Naive thymus-derived CD8-positive, alpha-beta T cell (primary cell): ENCODE measurements around the gene PROM1. TPM values are rescaled to one million over a fixed set of nuclear protein-coding genes. Genes with fewer than 3 reads are reported as not detected.

Experiments
- ATAC-seq, 2 donors: fragments of 150-1000 bp; cut with Tn5 transposase in 1 of 2; sonication (Bioruptor Pico), chemical (Tn5 transposase) in 1 of 2; 1 replicate in 1 of 2; 2 replicates in 1 of 2; pipeline ENCODE4 v1.10.0; 2021; ENCODE audit warnings: mild to moderate bottlenecking in 2 of 2, moderate library complexity in 2 of 2
- POLR2A ChIA-PET: fragments of 350-600 bp; sonication (Branson Sonifier 250); formaldehyde crosslinking; loops from one replicate; lab custom pipeline; 2021; ENCODE audit warnings: antibody characterized with exemption; lab: Charles Lee
- DNase-seq, 10 donors: peaks; one replicate each; pipeline versions ENCODE4 v3.0.0 to v3.0.0-alpha.2; 2020 to 2022
- H3K27ac Mint-ChIP-seq, 10 donors: one replicate each; pipeline ENCODE4 v1.8.0; 2020 to 2022; ENCODE audit warnings: mild to moderate bottlenecking in 10 of 10, mixed read lengths in 10 of 10, moderate library complexity in 4 of 10, inconsistent platforms in 1 of 10
- H3K27me3 Mint-ChIP-seq, 5 donors: one replicate each; pipeline ENCODE4 v1.8.0; 2021 to 2022; ENCODE audit warnings: mixed read lengths in 5 of 5
- H3K36me3 Mint-ChIP-seq, 3 donors: one replicate each; pipeline ENCODE4 v1.8.0; 2020 to 2022; ENCODE audit warnings: mixed read lengths in 3 of 3, mild to moderate bottlenecking in 2 of 3, inconsistent platforms in 1 of 3
- H3K4me1 Mint-ChIP-seq, 4 donors: one replicate each; pipeline ENCODE4 v1.8.0; 2021 to 2022; ENCODE audit warnings: mixed read lengths in 4 of 4
- H3K4me3 Mint-ChIP-seq, 10 donors: one replicate each; pipeline ENCODE4 v1.8.0; 2020 to 2022; ENCODE audit warnings: mild to moderate bottlenecking in 10 of 10, mixed read lengths in 10 of 10, moderate library complexity in 6 of 10, inconsistent platforms in 1 of 10
- H3K9me3 Mint-ChIP-seq, 9 donors: one replicate each; pipeline ENCODE4 v1.8.0; 2020 to 2022; ENCODE audit warnings: mixed read lengths in 9 of 9, mild to moderate bottlenecking in 3 of 9, inconsistent platforms in 1 of 9, moderate library complexity in 1 of 9
- polyA plus RNA-seq, 3 donors: library from polyadenylated mRNA; unstranded; fragments of 300-500 nt; fragmentation: Illumina TruSeq; gene quantifications; one replicate each; pipeline ENCODE4 v1.2.3, GENCODE V29; 2021
- total RNA-seq, 8 experiments: library from RNA in 2 of 8; stranded (reverse) in 2 of 8; gene quantifications; one replicate each; pipeline ENCODE4 v1.2.3 and lab custom pipeline; 2021 to 2026

PROM1 gene
- total and polyA plus RNA-seq, 5 experiments from 2014 or later, result not detected

- POLR2A ChIA-PET, result no interaction called here
- Mint-ChIP-seq H3K4me1 (peaks cover 0 to 3% (median 0%) of the 10 kb centered on the region in 4 donors), H3K27me3 (peaks cover 0 to 11% (median 2%) of the 10 kb centered on the region in 5 donors), H3K4me3 (no peak overlapping the region), H3K9me3 (no peaks in the 10 kb centered on the region), H3K27ac (no peak overlapping the region), H3K36me3 (no peaks in the 10 kb centered on the region)
- DNase-seq, result no peak
- no peak for ATAC-seq
These were observed 74.7 kb downstream of the PROM1 start for GRCh38 chr4:16009153-16009552.

- Mint-ChIP-seq H3K9me3 (no peaks in the 10 kb centered on the region), H3K27me3 (peaks cover 0 to 11% (median 2%) of the 10 kb centered on the region in 5 donors), H3K27ac (peak overlapping the region in 1 of 10 donors; percentile 31), H3K4me3 (no peak overlapping the region), H3K36me3 (no peaks in the 10 kb centered on the region), H3K4me1 (peaks cover 0 to 3% (median 0%) of the 10 kb centered on the region in 4 donors)
- DNase-seq (no peak), ATAC-seq (no peak)
- POLR2A ChIA-PET, result no interaction called here
These were observed 76.2 kb downstream of the PROM1 start for GRCh38 chr4:16007471-16008095.

GRCh38 chr4:16006771-16007446 lies 76.9 kb downstream of the PROM1 start:
- Mint-ChIP-seq H3K4me3 (no peak overlapping the region), H3K27me3 (peaks cover 0 to 10% (median 2%) of the 10 kb centered on the region in 5 donors), H3K27ac (no peak overlapping the region), H3K36me3 (no peaks in the 10 kb centered on the region), H3K9me3 (no peaks in the 10 kb centered on the region), H3K4me1 (peaks cover 0 to 3% (median 0%) of the 10 kb centered on the region in 4 donors)
- ATAC-seq, result no peak
- DNase-seq, result no peak
- POLR2A ChIA-PET, result no interaction called here

- Mint-ChIP-seq H3K36me3 (no peaks in the 10 kb centered on the region), H3K4me1 (peaks cover 0 to 3% (median 0%) of the 10 kb centered on the region in 4 donors), H3K9me3 (no peaks in the 10 kb centered on the region), H3K4me3 (no peak overlapping the region), H3K27me3 (peaks cover 0 to 10% (median 2%) of the 10 kb centered on the region in 5 donors), H3K27ac (peak overlapping the region in 1 of 10 donors; percentile 1)
- ATAC-seq (no peak), DNase-seq (no peak)
- POLR2A ChIA-PET, result interaction anchor here (1.0 kb wide), 1 partner anchor 43 kb away, joined by 3 read pairs; no protein-coding TSS in a partner anchor
These were observed 78.1 kb downstream of the PROM1 start for GRCh38 chr4:16005676-16006075.

GRCh38 chr4:16001484-16001858 lies 82.4 kb downstream of the PROM1 start:
- no peak overlapping the region for H3K4me3 Mint-ChIP-seq
- peaks cover 0 to 3% (median 0%) of the 10 kb centered on the region in 4 donors for H3K4me1 Mint-ChIP-seq
- no peaks in the 10 kb centered on the region for H3K36me3 Mint-ChIP-seq
- DNase-seq, result peak in 9 of 10 donors; percentile 13 to 74 (median 53)
- POLR2A ChIA-PET, result interaction anchor here (1.1 to 1.6 kb wide), 2 partner anchors 39 to 119 kb away, joined by 3 to 7 read pairs; partner anchors contain the start of gene FGFBP2
- H3K27me3 Mint-ChIP-seq, result peaks cover 0 to 6% (median 0%) of the 10 kb centered on the region in 5 donors
- peak; percentile 84 to 91 for ATAC-seq
- no peaks in the 10 kb centered on the region for H3K9me3 Mint-ChIP-seq
- H3K27ac Mint-ChIP-seq, result no peak overlapping the region

- no peak overlapping the region for H3K4me3 Mint-ChIP-seq
- H3K27me3 Mint-ChIP-seq, result peaks cover 0 to 3% (median 0%) of the 10 kb centered on the region in 5 donors
- DNase-seq (no peak), ATAC-seq (no peak)
- POLR2A ChIA-PET, result interaction anchor here (1.1 to 1.6 kb wide), 2 partner anchors 38 to 118 kb away, joined by 3 to 7 read pairs; partner anchors contain the start of gene FGFBP2
- peaks cover 0 to 3% (median 0%) of the 10 kb centered on the region in 4 donors for H3K4me1 Mint-ChIP-seq
- H3K36me3 Mint-ChIP-seq, result no peaks in the 10 kb centered on the region
- no peaks in the 10 kb centered on the region for H3K9me3 Mint-ChIP-seq
- H3K27ac Mint-ChIP-seq, result no peak overlapping the region
These were observed 82.9 kb downstream of the PROM1 start for GRCh38 chr4:16000708-16001483.

GRCh38 chr4:15996773-15997172 lies 87.0 kb downstream of the PROM1 start:
- Mint-ChIP-seq H3K4me1 (peaks cover 0 to 6% (median 5%) of the 10 kb centered on the region in 4 donors), H3K36me3 (no peaks in the 10 kb centered on the region), H3K27me3 (peaks cover 0 to 3% (median 1%) of the 10 kb centered on the region in 5 donors), H3K4me3 (no peak overlapping the region), H3K27ac (no peak overlapping the region), H3K9me3 (no peaks in the 10 kb centered on the region)
- POLR2A ChIA-PET, result no interaction called here
- DNase-seq (no peak), ATAC-seq (no peak)

GRCh38 chr4:15995826-15996225 lies 88.0 kb downstream of the PROM1 start:
- peak overlapping the region in 1 of 10 donors; percentile 49 for H3K27ac Mint-ChIP-seq
- H3K9me3 Mint-ChIP-seq, result no peaks in the 10 kb centered on the region

GRCh38 chr4:15992167-15992485 lies 91.7 kb downstream of the PROM1 start:
- H3K27me3 Mint-ChIP-seq, result peaks cover 4 to 13% (median 10%) of the 10 kb centered on the region in 5 donors
- no peaks in the 10 kb centered on the region for H3K9me3 Mint-ChIP-seq
- H3K4me1 Mint-ChIP-seq, result peaks cover 2 to 8% (median 7%) of the 10 kb centered on the region in 4 donors
- DNase-seq, result no peak
- no peak for ATAC-seq
- H3K27ac Mint-ChIP-seq, result peak overlapping the region in 1 of 10 donors; percentile 57
- POLR2A ChIA-PET, result no interaction called here
- no peaks in the 10 kb centered on the region for H3K36me3 Mint-ChIP-seq
- peak overlapping the region in 1 of 10 donors; percentile 28 for H3K4me3 Mint-ChIP-seq

More at GRCh38 chr4:15995826-15996225, 88.0 kb downstream of the PROM1 start:
- POLR2A ChIA-PET, result interaction anchor here (0.8 kb wide), 1 partner anchor 32 kb away, joined by 3 read pairs; no protein-coding TSS in a partner anchor
- no peak for ATAC-seq
- DNase-seq, result no peak
- Mint-ChIP-seq H3K36me3 (no peaks in the 10 kb centered on the region), H3K4me3 (no peak overlapping the region), H3K4me1 (peaks cover 0 to 8% (median 6%) of the 10 kb centered on the region in 4 donors), H3K27me3 (peaks cover 0 to 3% (median 1%) of the 10 kb centered on the region in 5 donors)

GRCh38 chr4:15990570-15991285 lies 93.1 kb downstream of the PROM1 start:
- Mint-ChIP-seq H3K36me3 (no peaks in the 10 kb centered on the region), H3K27ac (no peak overlapping the region), H3K27me3 (peaks cover 4 to 13% (median 10%) of the 10 kb centered on the region in 5 donors), H3K4me1 (peaks cover 2 to 8% (median 7%) of the 10 kb centered on the region in 4 donors), H3K9me3 (no peaks in the 10 kb centered on the region), H3K4me3 (no peak overlapping the region)
- POLR2A ChIA-PET, result no interaction called here
- DNase-seq (no peak), ATAC-seq (no peak)

GRCh38 chr4:15989424-15989823 lies 94.4 kb downstream of the PROM1 start:
- POLR2A ChIA-PET, result no interaction called here
- ATAC-seq, result no peak
- no peak for DNase-seq
- no peak overlapping the region for H3K27ac Mint-ChIP-seq
- no peaks in the 10 kb centered on the region for H3K36me3 Mint-ChIP-seq
- H3K4me1 Mint-ChIP-seq, result peaks cover 2 to 8% (median 7%) of the 10 kb centered on the region in 4 donors
- peaks cover 4 to 13% (median 8%) of the 10 kb centered on the region in 5 donors for H3K27me3 Mint-ChIP-seq
- H3K4me3 Mint-ChIP-seq, result no peak overlapping the region
- no peaks in the 10 kb centered on the region for H3K9me3 Mint-ChIP-seq

GRCh38 chr4:15988222-15988621 lies 95.6 kb downstream of the PROM1 start:
- peaks cover 4 to 13% (median 8%) of the 10 kb centered on the region in 5 donors for H3K27me3 Mint-ChIP-seq
- H3K4me3 Mint-ChIP-seq, result no peak overlapping the region
- no peaks in the 10 kb centered on the region for H3K9me3 Mint-ChIP-seq
- no peak for ATAC-seq
- no peak overlapping the region for H3K27ac Mint-ChIP-seq
- POLR2A ChIA-PET, result no interaction called here
- DNase-seq, result no peak
- H3K36me3 Mint-ChIP-seq, result no peaks in the 10 kb centered on the region
- peaks cover 2 to 8% (median 7%) of the 10 kb centered on the region in 4 donors for H3K4me1 Mint-ChIP-seq
